HS-5 (cell line): ENCODE results near the gene ACAD10.
"Not testable (repeated sequence)": the region's sequence is repeated elsewhere in the genome, so short reads cannot be mapped to it uniquely, and the experiment has no call there.

Experiments used
- DNase-seq: peaks from one replicate; pipeline ENCODE4 v3.0.0-alpha.2; 2012; ENCODE audit warnings: low read depth

Gene ACAD10

GRCh38 chr12:111685811-111686573, at the start of gene ACAD10, which contains the start of gene BRAP:
Gene ACAD10 (plus strand): TSS chr12:111686053. CDS start chr12:111692710, 6,657 bp downstream.
Gene BRAP (minus strand): TSS chr12:111685956. CDS start chr12:111685792, 164 bp downstream.
- peak; percentile 73 for DNase-seq

- DNase-seq: no peak
Measured at GRCh38 chr12:111636209-111636945, 49.5 kb upstream of the ACAD10 start.

- DNase-seq: no peak
Measured at GRCh38 chr12:111638556-111638955, 47.3 kb upstream of the ACAD10 start.

GRCh38 chr12:111640506-111640905, 45.3 kb upstream of the ACAD10 start:
- DNase-seq: no peak

- DNase-seq: no peak
Measured at GRCh38 chr12:111642681-111643426, 43.0 kb upstream of the ACAD10 start.

GRCh38 chr12:111643427-111643826, 42.4 kb upstream of the ACAD10 start:
- DNase-seq: no peak

GRCh38 chr12:111645433-111645832, 40.4 kb upstream of the ACAD10 start:
- no peak for DNase-seq

- DNase-seq: no peak
Measured at GRCh38 chr12:111650912-111651311, 34.9 kb upstream of the ACAD10 start.

- DNase-seq: not testable (repeated sequence)
Measured at GRCh38 chr12:111652530-111652929, 33.3 kb upstream of the ACAD10 start.

- DNase-seq: no peak
Measured at GRCh38 chr12:111653596-111653995, 32.3 kb upstream of the ACAD10 start.

- no peak for DNase-seq
Measured at GRCh38 chr12:111655356-111655755, 30.5 kb upstream of the ACAD10 start.

- no peak for DNase-seq
Measured at GRCh38 chr12:111656016-111656415, 29.8 kb upstream of the ACAD10 start.

- no peak for DNase-seq
Measured at GRCh38 chr12:111664499-111664898, 21.4 kb upstream of the ACAD10 start.

GRCh38 chr12:111664961-111665865, 20.6 kb upstream of the ACAD10 start:
- no peak for DNase-seq

GRCh38 chr12:111672822-111673381, 13.0 kb upstream of the ACAD10 start:
- no peak for DNase-seq

GRCh38 chr12:111673503-111673902, 12.3 kb upstream of the ACAD10 start:
- no peak for DNase-seq

- no peak for DNase-seq
Measured at GRCh38 chr12:111677186-111677585, 8.7 kb upstream of the ACAD10 start.

- not testable (repeated sequence) for DNase-seq
Measured at GRCh38 chr12:111684485-111685198, 1.2 kb upstream of the ACAD10 start.

GRCh38 chr12:111685322-111685810, 487 bp upstream of the ACAD10 start:
- DNase-seq: peak; percentile 8

- DNase-seq: no peak
Measured at GRCh38 chr12:111686574-111687105, 787 bp downstream of the ACAD10 start.
